Naive thymus-derived CD4-positive, alpha-beta T cell (primary cell): ENCODE measurements around the gene MZT2B. TPM values are rescaled to one million over a fixed set of nuclear protein-coding genes. Genes with fewer than 3 reads are reported as not detected.
A peak's percentile ranks its signal among the peaks of the same experiment; 100 is the strongest.
"Not testable (repeated sequence)": the region's sequence is repeated elsewhere in the genome, so short reads cannot be mapped to it uniquely, and the experiment has no call there.

Source experiments
- ATAC-seq: fragments of 150-1000 bp; cut with Tn5 transposase; 2 replicates; pipeline ENCODE4 v1.10.0; 2021; ENCODE audit warnings: mild to moderate bottlenecking, moderate library complexity
- CTCF ChIA-PET: fragments of 350-600 bp; sonication (Branson Sonifier 250); formaldehyde crosslinking; loops from one replicate; lab custom pipeline; 2021; ENCODE audit warnings: antibody characterized with exemption; lab: Charles Lee
- POLR2A ChIA-PET: fragments of 350-600 bp; sonication (Branson Sonifier 250); formaldehyde crosslinking; loops from one replicate; lab custom pipeline; 2021; ENCODE audit warnings: antibody characterized with exemption, inconsistent platforms; lab: Charles Lee
- DNase-seq, 9 donors: peaks; one replicate each; pipeline versions ENCODE4 v3.0.0 to v3.0.0-alpha.2; 2020 to 2022; ENCODE audit warnings: mixed read lengths in 1 of 9
- H3K27ac ChIP-seq: one replicate; pipeline ENCODE4 v1.7.0; 2013; ENCODE audit warnings: mild to moderate bottlenecking, low read depth, low read length, moderate library complexity
- H3K27me3 ChIP-seq, 2 donors: one replicate each; pipeline ENCODE4 v1.7.0; 2013; ENCODE audit warnings: low read length in 2 of 2, mild to moderate bottlenecking in 2 of 2, moderate library complexity in 2 of 2; ENCODE audit not compliant: control insufficient read depth in 2 of 2, insufficient read depth in 2 of 2
- H3K36me3 ChIP-seq, 3 experiments: 1 replicate in 2 of 3; 2 replicates in 1 of 3; pipeline ENCODE4 v1.7.0; 2013; ENCODE audit warnings: low read length in 3 of 3, mild to moderate bottlenecking in 3 of 3, moderate library complexity in 1 of 3; ENCODE audit not compliant: insufficient read depth in 3 of 3, control insufficient read depth in 2 of 3
- H3K4me1 ChIP-seq, 2 donors: one replicate each; pipeline ENCODE4 v1.7.0; 2013; ENCODE audit warnings: low read length in 2 of 2, mild to moderate bottlenecking in 2 of 2, moderate library complexity in 1 of 2; ENCODE audit not compliant: control insufficient read depth in 2 of 2, insufficient read depth in 2 of 2
- H3K4me3 ChIP-seq: 2 replicates; pipeline ENCODE4 v1.7.0; 2013; ENCODE audit warnings: mild to moderate bottlenecking, low read length
- H3K9me3 ChIP-seq, 3 experiments: 1 replicate in 2 of 3; 2 replicates in 1 of 3; pipeline ENCODE4 v1.7.0; 2013; ENCODE audit warnings: low read length in 3 of 3; ENCODE audit not compliant: control insufficient read depth in 2 of 3
- H3K27ac Mint-ChIP-seq, 9 donors: one replicate each; pipeline ENCODE4 v1.8.0; 2020 to 2022; ENCODE audit warnings: mixed read lengths in 9 of 9, mild to moderate bottlenecking in 8 of 9, moderate library complexity in 5 of 9, inconsistent platforms in 2 of 9
- H3K27me3 Mint-ChIP-seq, 5 donors: one replicate each; pipeline ENCODE4 v1.8.0; 2021 to 2022; ENCODE audit warnings: mixed read lengths in 5 of 5, mild to moderate bottlenecking in 1 of 5
- H3K36me3 Mint-ChIP-seq, 5 donors: one replicate each; pipeline ENCODE4 v1.8.0; 2020 to 2022; ENCODE audit warnings: mixed read lengths in 5 of 5, mild to moderate bottlenecking in 3 of 5, inconsistent platforms in 1 of 5
- H3K4me1 Mint-ChIP-seq, 7 donors: one replicate each; pipeline ENCODE4 v1.8.0; 2020 to 2022; ENCODE audit warnings: mixed read lengths in 7 of 7, mild to moderate bottlenecking in 3 of 7, inconsistent platforms in 1 of 7
- H3K4me3 Mint-ChIP-seq, 10 donors: one replicate each; pipeline ENCODE4 v1.8.0; 2020 to 2022; ENCODE audit warnings: mild to moderate bottlenecking in 10 of 10, mixed read lengths in 10 of 10, moderate library complexity in 6 of 10, inconsistent platforms in 2 of 10
- H3K9me3 Mint-ChIP-seq, 11 donors: one replicate each; pipeline ENCODE4 v1.8.0; 2020 to 2022; ENCODE audit warnings: mixed read lengths in 11 of 11, mild to moderate bottlenecking in 4 of 11, inconsistent platforms in 1 of 11, moderate library complexity in 1 of 11
- intact Hi-C, 2 donors: fragments of 100-400 bp; cut with micrococcal nuclease; formaldehyde crosslinking; loops; one replicate each; pipeline ENCODE4 v1.15.1; 2023
- polyA plus RNA-seq, 2 donors: library from polyadenylated mRNA; unstranded; fragments of 300-500 nt; fragmentation: Illumina TruSeq; gene quantifications; one replicate each; pipeline ENCODE4 v1.2.3, GENCODE V29; 2021
- total RNA-seq, 6 experiments: library from RNA in 5 of 6; stranded (reverse) in 5 of 6; gene quantifications; 1 replicate in 5 of 6; 2 replicates in 1 of 6; pipeline ENCODE4 v1.2.3 and lab custom pipeline; 2021 to 2026

The MZT2B gene, protein sequence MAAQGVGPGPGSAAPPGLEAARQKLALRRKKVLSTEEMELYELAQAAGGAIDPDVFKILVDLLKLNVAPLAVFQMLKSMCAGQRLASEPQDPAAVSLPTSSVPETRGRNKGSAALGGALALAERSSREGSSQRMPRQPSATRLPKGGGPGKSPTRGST
- total RNA-seq (100 to 1,000 TPM; 180 to 323 (median 227) TPM), polyA plus RNA-seq (100 to 1,000 TPM; 206 to 233 TPM), total RNA-seq (lab: John Stamatoyannopoulos, UW) (47.4 reads per million, percentile 70 among the genes with 10 or more reads in this experiment)

DNA sequence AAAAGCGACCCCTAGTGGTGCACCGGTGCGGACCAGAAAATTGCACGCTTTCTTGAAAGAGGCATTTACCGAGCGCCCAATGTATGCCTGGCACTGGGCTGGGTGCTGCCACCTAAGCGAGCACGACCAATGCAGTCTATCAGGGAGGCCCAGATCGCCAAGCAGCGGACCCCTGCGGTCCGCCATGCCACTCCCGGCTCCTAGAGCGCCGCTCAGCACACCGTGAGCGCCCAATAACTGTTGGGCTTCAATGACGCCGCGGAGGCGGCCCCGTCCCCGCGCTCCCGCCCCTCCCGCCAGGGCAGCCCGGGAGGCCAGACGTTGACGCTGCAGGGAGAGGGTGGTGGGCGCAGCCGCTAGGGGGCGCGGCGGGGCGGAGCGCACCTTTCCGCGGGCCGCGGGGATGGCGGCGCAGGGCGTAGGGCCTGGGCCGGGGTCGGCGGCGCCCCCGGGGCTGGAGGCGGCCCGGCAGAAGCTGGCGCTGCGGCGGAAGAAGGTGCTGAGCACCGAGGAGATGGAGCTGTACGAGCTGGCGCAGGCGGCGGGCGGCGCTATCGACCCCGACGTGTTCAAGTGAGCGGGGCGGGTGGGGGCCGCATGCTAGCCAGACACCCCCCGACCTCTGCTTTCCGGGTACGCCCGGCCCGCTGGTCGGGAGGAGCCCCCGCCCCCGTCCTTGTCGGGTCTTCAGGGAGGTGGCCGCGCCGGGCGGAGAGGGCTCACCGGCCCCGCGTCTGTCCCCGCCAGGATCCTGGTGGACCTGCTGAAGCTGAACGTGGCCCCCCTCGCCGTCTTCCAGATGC, at the start of gene MZT2B:
Gene MZT2B, plus strand, starts transcription at position 383 of the 803 bp plus-strand sequence. Its CDS starts 21 bp downstream, at position 404.
- ATAC-seq, result peak; percentile 88
- CTCF ChIA-PET, result interaction anchor here (1.1 to 3.2 kb wide), 2 partner anchors 160 to 162 kb away, joined by 4 to 19 read pairs; partner anchors contain the start of gene IMP4
- H3K27ac ChIP-seq, result peak within 1 kb of the TSS; percentile 91
- POLR2A ChIA-PET, result interaction anchor here (0.8 to 3.9 kb wide), 7 partner anchors 9 to 1310 kb away, joined by 3 to 65 read pairs (median 4); partner anchors contain the start of genes FAM168B, IMP4 and MZT2A
- peak; percentile 85 to 96 (median 93) for DNase-seq
- Mint-ChIP-seq H3K4me1 (peaks cover 18 to 35% (median 24%) of the 10 kb centered on the region in 7 donors), H3K27ac (peak within 1 kb of the TSS; percentile 87 to 97 (median 95)), H3K4me3 (peak within 1 kb of the TSS; percentile 87 to 94 (median 91))
- intact Hi-C loops, result loop anchor here (1.0 to 10.0 kb wide), 12 partner anchors 35 to 1503 kb away; partner anchors contain the start of genes CCDC74B (in 2 of the 2), IMP4 (in 2 of the 2) and FAM168B (in 1 of the 2)
- H3K9me3 ChIP-seq, H3K27me3 ChIP-seq, H3K36me3 Mint-ChIP-seq, H3K27me3 Mint-ChIP-seq, H3K36me3 ChIP-seq, H3K9me3 Mint-ChIP-seq: not testable (repeated sequence)
- peaks cover 8 to 18% of the 10 kb centered on the region in 2 donors for H3K4me1 ChIP-seq
- peak within 1 kb of the TSS; percentile 77 for H3K4me3 ChIP-seq

DNA sequence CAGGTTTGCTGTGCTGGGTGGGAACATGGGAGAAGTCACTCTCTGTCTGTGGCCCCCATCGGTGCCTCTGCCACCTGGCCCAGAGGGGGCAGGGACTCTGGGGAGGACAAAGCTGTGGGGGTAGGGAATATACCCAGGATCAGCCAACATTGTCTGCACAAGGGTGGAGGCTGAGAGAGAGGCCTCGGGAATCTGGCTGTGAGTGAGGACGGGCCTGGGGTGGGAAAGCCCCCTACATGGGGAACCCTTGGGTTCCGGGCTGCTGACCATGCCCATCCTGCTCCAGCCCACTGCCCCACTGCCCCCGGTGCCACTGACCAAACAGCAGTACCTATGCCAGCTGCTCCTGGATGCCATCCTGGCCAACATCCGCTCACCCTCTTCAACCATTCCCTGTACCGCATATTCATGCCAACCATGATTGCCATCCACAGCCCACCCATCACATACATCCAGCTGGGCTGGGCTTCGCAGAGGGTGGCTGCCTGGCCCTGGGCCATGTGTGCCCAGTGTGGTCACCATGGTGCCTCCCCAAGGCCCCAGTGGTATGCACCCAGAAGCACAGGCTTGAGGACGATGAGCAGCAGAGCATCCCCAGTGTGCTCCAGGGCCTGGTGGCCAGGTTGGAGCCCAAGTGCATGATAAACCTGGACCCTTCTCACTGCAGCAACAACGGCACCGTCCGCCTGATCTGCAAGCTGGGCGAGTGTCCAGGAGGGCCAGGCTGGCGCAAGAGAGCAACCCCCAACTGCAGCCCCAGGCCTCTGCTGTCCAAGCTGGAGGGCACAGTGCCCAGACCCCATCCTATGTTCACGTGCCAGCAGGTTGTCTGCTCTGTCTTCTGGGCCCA, 46.1 kb upstream of the MZT2B start:
- Mint-ChIP-seq H3K4me3 (no peak overlapping the region), H3K27ac (no peak overlapping the region), H3K36me3 (no peaks in the 10 kb centered on the region), H3K4me1 (peaks cover 0 to 6% (median 4%) of the 10 kb centered on the region in 7 donors), H3K27me3 (peaks cover 0 to 4% (median 0%) of the 10 kb centered on the region in 5 donors), H3K9me3 (peaks cover 0 to 1% (median 0%) of the 10 kb centered on the region in 11 donors)
- Histone ChIP-seq H3K27me3 (no peaks in the 10 kb centered on the region), H3K4me3 (no peak overlapping the region), H3K4me1 (no peaks in the 10 kb centered on the region), H3K27ac (no peak overlapping the region), H3K9me3 (no peaks in the 10 kb centered on the region), H3K36me3 (no peaks in the 10 kb centered on the region)
- intact Hi-C loops, result no loop called here
- CTCF ChIA-PET, result no interaction called here
- DNase-seq (no peak), ATAC-seq (no peak)
- POLR2A ChIA-PET, result no interaction called here

DNA sequence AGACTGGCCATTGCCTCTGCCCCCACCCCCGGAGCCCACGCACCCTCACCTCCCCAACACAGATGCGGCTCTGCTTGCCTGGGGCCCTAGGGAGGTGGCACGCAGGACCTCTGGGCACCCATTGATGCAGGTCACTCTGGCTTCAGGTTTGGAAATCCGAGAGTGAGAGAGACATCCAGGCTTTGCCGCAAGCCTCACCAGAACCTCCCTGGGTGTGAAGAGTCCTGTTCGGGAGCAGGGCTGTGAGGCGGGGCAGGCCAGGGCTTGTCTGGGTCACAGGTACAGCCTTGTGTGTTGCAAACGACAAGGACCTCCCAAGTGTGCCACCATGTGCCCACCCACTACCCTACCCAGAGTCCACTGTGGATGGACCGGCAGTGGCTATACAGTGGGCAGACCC, 45.5 kb upstream of the MZT2B start:
- H3K36me3 Mint-ChIP-seq, CTCF ChIA-PET, H3K27me3 ChIP-seq, H3K36me3 ChIP-seq, H3K4me3 Mint-ChIP-seq, DNase-seq, ATAC-seq, H3K27ac ChIP-seq, H3K4me1 ChIP-seq, H3K27ac Mint-ChIP-seq, POLR2A ChIA-PET, H3K9me3 Mint-ChIP-seq, H3K4me3 ChIP-seq, H3K9me3 ChIP-seq, H3K27me3 Mint-ChIP-seq, intact Hi-C loops, H3K4me1 Mint-ChIP-seq: not testable (repeated sequence)

DNA sequence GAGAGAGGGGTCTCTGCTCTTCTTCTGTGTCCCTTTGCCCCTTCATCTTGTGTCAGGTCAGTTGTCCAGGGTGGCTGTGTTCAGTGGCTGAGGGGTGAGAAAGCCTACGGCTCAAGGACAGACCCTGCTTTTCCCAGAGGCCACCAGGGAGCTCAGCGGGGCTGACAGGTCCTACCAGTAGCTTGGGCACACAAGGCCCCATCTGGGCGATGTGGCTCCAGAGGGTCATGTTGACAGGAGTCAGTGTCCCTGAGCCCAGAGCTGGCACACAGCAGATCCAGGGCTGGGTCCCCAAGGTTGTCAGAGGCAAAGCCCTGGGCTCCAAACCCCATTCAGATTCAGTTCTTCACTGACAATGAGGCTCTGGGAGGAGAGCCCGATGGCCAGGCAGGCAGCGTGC, 44.9 kb upstream of the MZT2B start:
- DNase-seq, H3K9me3 Mint-ChIP-seq, H3K27ac ChIP-seq, H3K4me3 Mint-ChIP-seq, H3K4me1 Mint-ChIP-seq, POLR2A ChIA-PET, ATAC-seq, H3K27me3 ChIP-seq, H3K4me1 ChIP-seq, H3K27me3 Mint-ChIP-seq, H3K36me3 ChIP-seq, H3K9me3 ChIP-seq, CTCF ChIA-PET, H3K27ac Mint-ChIP-seq, intact Hi-C loops, H3K36me3 Mint-ChIP-seq, H3K4me3 ChIP-seq: not testable (repeated sequence)

DNA sequence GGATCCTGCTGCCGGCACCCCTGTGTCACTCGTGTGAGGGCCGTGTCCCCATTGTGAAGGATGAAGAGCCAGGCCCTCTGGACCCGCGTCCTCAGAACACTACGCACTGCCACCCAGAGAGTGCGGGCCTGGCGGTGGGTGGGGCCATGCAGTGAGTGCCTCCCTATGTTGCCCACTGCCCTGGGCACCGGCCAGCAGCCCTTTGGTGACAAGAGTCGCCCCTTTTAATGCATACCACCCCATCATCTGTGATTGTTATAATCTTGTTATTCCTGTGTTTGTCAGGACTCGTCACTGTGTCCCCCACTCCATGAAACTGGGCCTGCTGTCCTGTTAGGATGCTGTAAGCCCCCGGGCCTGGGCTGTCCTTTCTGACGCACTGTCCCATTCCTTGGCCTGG, 43.7 kb upstream of the MZT2B start:
- H3K4me3 ChIP-seq, POLR2A ChIA-PET, CTCF ChIA-PET, H3K36me3 Mint-ChIP-seq, H3K36me3 ChIP-seq, H3K9me3 ChIP-seq, intact Hi-C loops, H3K27ac ChIP-seq, H3K27me3 ChIP-seq, H3K4me1 ChIP-seq, H3K4me1 Mint-ChIP-seq, DNase-seq, H3K9me3 Mint-ChIP-seq, H3K27ac Mint-ChIP-seq, H3K4me3 Mint-ChIP-seq, H3K27me3 Mint-ChIP-seq: not testable (repeated sequence)
- peak; percentile 7 for ATAC-seq

DNA sequence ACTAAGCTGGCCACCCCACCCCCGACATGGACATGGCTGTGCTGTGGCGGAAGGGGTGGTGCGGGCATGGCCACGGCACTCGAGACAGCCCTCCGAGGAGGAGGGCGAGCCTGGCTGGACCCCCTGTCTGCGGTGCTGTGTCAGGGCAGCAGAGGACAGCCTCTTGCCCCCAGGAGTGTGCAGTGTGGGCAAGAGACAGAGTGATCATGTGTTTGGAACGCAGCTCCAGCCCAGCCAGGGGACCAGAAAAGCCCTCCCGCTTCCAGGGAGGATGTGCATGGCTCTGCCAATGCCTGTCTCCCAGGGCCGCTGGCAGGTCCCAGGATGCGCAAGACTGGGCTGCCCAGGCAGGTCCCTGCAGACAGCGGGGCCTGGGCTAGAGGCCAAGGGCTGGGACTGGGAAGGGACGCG, 43.2 kb upstream of the MZT2B start:
- peak; percentile 10 for ATAC-seq
- not testable (repeated sequence) for H3K9me3 ChIP-seq

More for the DNA sequence above, 43.2 kb upstream of the MZT2B start:
- DNase-seq, H3K36me3 ChIP-seq, H3K9me3 Mint-ChIP-seq, H3K4me1 ChIP-seq, H3K27ac ChIP-seq, H3K4me1 Mint-ChIP-seq, H3K4me3 ChIP-seq, intact Hi-C loops, H3K4me3 Mint-ChIP-seq, H3K36me3 Mint-ChIP-seq, H3K27me3 ChIP-seq, CTCF ChIA-PET, POLR2A ChIA-PET, H3K27ac Mint-ChIP-seq: not testable (repeated sequence)
- H3K27me3 Mint-ChIP-seq, result peaks cover 0 to 12% (median 8%) of the 10 kb centered on the region in 5 donors
